Measurements from ENCODE around the gene HS3ST3A1.

The HS3ST3A1 gene

GRCh38 chr17:13642188-13642587 lies 40.5 kb upstream of the HS3ST3A1 start:
- Histone ChIP-seq H3K27me3 (ENCODE audit: control insufficient read depth, low read length) (no peaks in the 10 kb centered on the region), H3K9me3 (ENCODE audit: control insufficient read depth, insufficient read depth, low read length) (no peaks in the 10 kb centered on the region), H3K4me1 (ENCODE audit: control insufficient read depth, low read length) (no peaks in the 10 kb centered on the region), H3K79me2 (ENCODE audit: control insufficient read depth, low read length) (no peaks in the 10 kb centered on the region), H3K36me3 (ENCODE audit: control insufficient read depth, low read length) (no peaks in the 10 kb centered on the region), H3K4me2 (ENCODE audit: low read length) (no peak overlapping the region), H3K27ac (ENCODE audit: low read depth, low read length) (no peak overlapping the region), H3K9me2 (replicated peaks; ENCODE audit: control insufficient read depth, low read length) (no peaks in the 10 kb centered on the region), H4K20me1 (ENCODE audit: control insufficient read depth, insufficient read depth, low read depth, low read length) (no peaks in the 10 kb centered on the region), H3K4me3 (ENCODE audit: low read length) (no peak overlapping the region), H3F3A (ENCODE audit: control insufficient read depth, insufficient read depth) (no peaks in the 10 kb centered on the region)
- TF ChIP-seq CTCF (IDR thresholded peaks at IDR 0.05; ENCODE audit: low read depth, low read length, poor library complexity, severe bottlenecking) = no peak
- no peak for TF ChIP-seq EZH2phosphoT487 (IDR thresholded peaks at IDR 0.05; ENCODE audit: borderline replicate concordance, low read length)

GRCh38 chr17:13640551-13640950 lies 38.8 kb upstream of the HS3ST3A1 start:
- H3K27ac ChIP-seq (ENCODE audit: low read depth, low read length) = no peak overlapping the region

GRCh38 chr17:13638855-13639458 lies 37.2 kb upstream of the HS3ST3A1 start:
- H3K79me2 ChIP-seq (ENCODE audit: control insufficient read depth, low read length) = no peaks in the 10 kb centered on the region
- H3K4me2 ChIP-seq (ENCODE audit: low read length) = no peak overlapping the region
- H3K9me2 ChIP-seq (replicated peaks; ENCODE audit: control insufficient read depth, low read length) = no peaks in the 10 kb centered on the region
- H3K36me3 ChIP-seq (ENCODE audit: control insufficient read depth, low read length) = no peaks in the 10 kb centered on the region
- TF ChIP-seq CTCF (IDR thresholded peaks at IDR 0.05; ENCODE audit: low read depth, low read length, poor library complexity, severe bottlenecking) (no peak), EZH2phosphoT487 (IDR thresholded peaks at IDR 0.05; ENCODE audit: borderline replicate concordance, low read length) (no peak)
- no peaks in the 10 kb centered on the region for H3K9me3 ChIP-seq (ENCODE audit: control insufficient read depth, insufficient read depth, low read length)
- H4K20me1 ChIP-seq (ENCODE audit: control insufficient read depth, insufficient read depth, low read depth, low read length) = no peaks in the 10 kb centered on the region
- H3K4me1 ChIP-seq (ENCODE audit: control insufficient read depth, low read length) = no peaks in the 10 kb centered on the region
- no peak overlapping the region for H3K4me3 ChIP-seq (ENCODE audit: low read length)
- H3K27ac ChIP-seq (ENCODE audit: low read depth, low read length) = no peak overlapping the region
- no peaks in the 10 kb centered on the region for H3F3A ChIP-seq (ENCODE audit: control insufficient read depth, insufficient read depth)
- H3K27me3 ChIP-seq (ENCODE audit: control insufficient read depth, low read length) = no peaks in the 10 kb centered on the region

More at GRCh38 chr17:13640551-13640950, 38.8 kb upstream of the HS3ST3A1 start:
- Histone ChIP-seq H3K4me1 (ENCODE audit: control insufficient read depth, low read length) (no peaks in the 10 kb centered on the region), H3F3A (ENCODE audit: control insufficient read depth, insufficient read depth) (no peaks in the 10 kb centered on the region), H3K4me2 (ENCODE audit: low read length) (no peak overlapping the region), H3K27me3 (ENCODE audit: control insufficient read depth, low read length) (no peaks in the 10 kb centered on the region), H4K20me1 (ENCODE audit: control insufficient read depth, insufficient read depth, low read depth, low read length) (no peaks in the 10 kb centered on the region), H3K9me3 (ENCODE audit: control insufficient read depth, insufficient read depth, low read length) (no peaks in the 10 kb centered on the region), H3K9me2 (replicated peaks; ENCODE audit: control insufficient read depth, low read length) (no peaks in the 10 kb centered on the region), H3K36me3 (ENCODE audit: control insufficient read depth, low read length) (no peaks in the 10 kb centered on the region), H3K4me3 (ENCODE audit: low read length) (no peak overlapping the region), H3K79me2 (ENCODE audit: control insufficient read depth, low read length) (no peaks in the 10 kb centered on the region)
- no peak for TF ChIP-seq EZH2phosphoT487 (IDR thresholded peaks at IDR 0.05; ENCODE audit: borderline replicate concordance, low read length)
- no peak for TF ChIP-seq CTCF (IDR thresholded peaks at IDR 0.05; ENCODE audit: low read depth, low read length, poor library complexity, severe bottlenecking)

Data from DOHH2 (cell line).